ENCODE results near the gene REN.

REN gene

GRCh38 chr1:204110894-204111633, 55.1 kb downstream of the REN start:
- no peak for DNase-seq (ENCODE audit: low read depth, low spot score)

GRCh38 chr1:204108312-204109141, 57.6 kb downstream of the REN start:
- DNase-seq (ENCODE audit: low read depth, low spot score) = no peak

DNA sequence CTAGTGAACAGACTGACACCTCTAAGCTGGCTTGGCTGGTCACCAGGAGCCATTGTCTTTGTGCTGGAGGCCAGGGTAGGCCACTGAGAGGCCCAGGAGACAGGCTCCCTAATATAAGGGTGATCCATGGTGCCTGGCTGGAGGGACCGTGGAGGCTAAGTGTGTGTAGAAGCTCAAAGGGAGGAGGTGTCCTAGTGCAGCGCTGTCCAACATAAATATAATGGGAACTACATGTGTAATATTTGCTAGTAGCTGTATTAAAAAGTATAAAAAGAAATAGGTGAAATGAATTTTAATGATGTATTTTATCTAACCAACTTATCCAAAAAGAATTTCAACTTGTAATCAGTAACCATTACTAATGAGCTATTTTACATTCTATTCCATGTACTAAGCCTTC, 58.2 kb downstream of the REN start:
- DNase-seq (ENCODE audit: low read depth, low spot score) = no peak

GRCh38 chr1:204106825-204107224, 59.3 kb downstream of the REN start:
- DNase-seq (ENCODE audit: low read depth, low spot score) = no peak

DNA sequence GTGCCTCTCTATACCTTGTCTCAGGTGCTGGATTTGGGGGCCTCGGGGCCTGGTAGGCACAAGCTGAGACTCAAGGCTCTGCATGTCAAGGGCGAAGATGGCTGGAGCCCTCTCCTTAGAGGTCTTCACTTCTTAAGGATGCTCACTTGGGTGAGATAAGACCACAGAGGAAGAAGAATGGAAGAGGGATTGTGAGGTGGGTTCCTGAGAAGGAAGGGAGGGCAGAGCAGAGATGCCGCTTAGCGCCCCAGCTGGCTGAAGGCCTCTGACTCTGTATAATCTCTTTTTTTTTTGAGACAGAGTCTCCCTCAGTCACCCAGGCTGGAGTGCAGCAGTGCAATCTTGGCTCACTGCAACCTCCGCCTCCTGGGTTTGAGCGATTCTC, 61.0 kb downstream of the REN start:
- DNase-seq (ENCODE audit: low read depth, low spot score) = no peak

All from brain pericyte (primary cell).